Central memory CD8-positive, alpha-beta T cell (primary cell): ENCODE data around the gene LRRC10B.

Source experiments
- ATAC-seq: fragments of 150-1000 bp; cut with Tn5 transposase; replicated peaks from 2 replicates; pipeline ENCODE4 v1.10.0; 2022; ENCODE audit warnings: mild to moderate bottlenecking, moderate FRiP score, moderate number of reproducible peaks; ENCODE audit not compliant: poor library complexity, severe bottlenecking; ENCODE audit errors: extremely low read depth
- DNase-seq, 2 donors: peaks; one replicate each; pipeline ENCODE4 v3.0.0; 2021; ENCODE audit warnings: low spot score in 2 of 2
- H3K27ac Mint-ChIP-seq: one replicate; pipeline ENCODE4 v1.8.0; 2022; ENCODE audit warnings: low read depth, mild to moderate bottlenecking, moderate library complexity, mixed read lengths
- H3K27me3 Mint-ChIP-seq: one replicate; pipeline ENCODE4 v1.8.0; 2022; ENCODE audit warnings: mixed read lengths
- H3K36me3 Mint-ChIP-seq: one replicate; pipeline ENCODE4 v1.8.0; 2022; ENCODE audit warnings: mild to moderate bottlenecking, moderate library complexity, mixed read lengths; ENCODE audit not compliant: insufficient read depth
- H3K4me1 Mint-ChIP-seq: one replicate; pipeline ENCODE4 v1.8.0; 2022; ENCODE audit warnings: mixed read lengths
- H3K4me3 Mint-ChIP-seq: one replicate; pipeline ENCODE4 v1.8.0; 2022; ENCODE audit warnings: mild to moderate bottlenecking, moderate library complexity, mixed read lengths
- H3K9me3 Mint-ChIP-seq: one replicate; pipeline ENCODE4 v1.8.0; 2022; ENCODE audit warnings: mixed read lengths

The LRRC10B gene

DNA sequence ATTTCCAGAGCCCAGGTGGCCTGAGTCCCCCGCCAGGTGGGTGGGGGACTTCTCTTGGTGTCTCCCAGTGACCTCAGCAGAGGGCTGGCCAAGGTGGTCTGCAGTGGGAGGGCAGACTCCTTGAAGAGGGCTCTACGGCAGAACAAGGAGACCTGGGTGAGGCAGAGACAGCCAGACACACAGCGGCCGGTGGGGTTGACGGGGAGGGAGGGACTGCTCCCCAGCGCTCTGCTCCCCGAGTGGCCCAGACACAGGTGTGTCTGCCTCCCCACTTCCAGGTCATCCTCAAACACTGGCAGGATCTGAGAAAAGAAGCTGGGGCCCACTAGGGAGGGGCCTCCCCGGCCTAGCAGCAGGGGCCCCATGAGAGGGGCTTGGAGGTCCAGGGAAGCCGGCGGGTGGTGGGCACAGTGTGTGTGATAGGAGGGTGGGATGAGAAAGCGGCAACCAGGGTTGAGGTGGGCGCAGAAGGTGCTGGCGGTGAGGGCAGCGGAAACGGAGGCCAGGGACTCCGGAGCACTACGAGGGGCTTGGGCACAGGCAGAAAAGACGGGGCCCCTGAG lies 42.2 kb downstream of the LRRC10B start:
- Mint-ChIP-seq H3K27me3 (peaks cover 82% of the 10 kb centered on the region), H3K4me1 (no peaks in the 10 kb centered on the region), H3K4me3 (no peak overlapping the region), H3K36me3 (no peaks in the 10 kb centered on the region), H3K27ac (no peak overlapping the region), H3K9me3 (no peaks in the 10 kb centered on the region)
- ATAC-seq, result no peak
- DNase-seq, result no peak

DNA sequence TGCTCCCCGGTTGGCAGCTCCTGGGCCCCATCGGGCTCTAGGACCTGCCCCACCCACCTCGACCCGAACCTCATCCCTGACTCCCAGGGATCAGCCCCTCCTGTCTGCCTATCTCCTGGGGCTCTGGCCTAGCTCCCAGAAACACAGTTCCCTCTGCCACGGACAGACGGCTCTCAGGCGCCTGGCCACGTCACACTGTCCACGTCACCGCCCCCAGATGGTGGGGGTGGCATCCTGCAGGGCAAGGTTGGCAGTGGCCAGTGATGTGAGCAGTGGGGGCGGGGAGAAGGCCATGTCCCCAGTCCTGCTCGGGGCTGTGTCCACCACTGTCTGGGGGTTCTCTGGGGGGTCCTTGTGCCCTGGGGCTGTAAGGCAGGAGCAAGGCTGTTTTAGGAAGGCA lies 43.1 kb downstream of the LRRC10B start:
- Mint-ChIP-seq H3K27me3 (peaks cover 88% of the 10 kb centered on the region), H3K9me3 (no peaks in the 10 kb centered on the region), H3K4me1 (no peaks in the 10 kb centered on the region), H3K27ac (no peak overlapping the region), H3K36me3 (no peaks in the 10 kb centered on the region), H3K4me3 (no peak overlapping the region)
- no peak for DNase-seq
- no peak for ATAC-seq

DNA sequence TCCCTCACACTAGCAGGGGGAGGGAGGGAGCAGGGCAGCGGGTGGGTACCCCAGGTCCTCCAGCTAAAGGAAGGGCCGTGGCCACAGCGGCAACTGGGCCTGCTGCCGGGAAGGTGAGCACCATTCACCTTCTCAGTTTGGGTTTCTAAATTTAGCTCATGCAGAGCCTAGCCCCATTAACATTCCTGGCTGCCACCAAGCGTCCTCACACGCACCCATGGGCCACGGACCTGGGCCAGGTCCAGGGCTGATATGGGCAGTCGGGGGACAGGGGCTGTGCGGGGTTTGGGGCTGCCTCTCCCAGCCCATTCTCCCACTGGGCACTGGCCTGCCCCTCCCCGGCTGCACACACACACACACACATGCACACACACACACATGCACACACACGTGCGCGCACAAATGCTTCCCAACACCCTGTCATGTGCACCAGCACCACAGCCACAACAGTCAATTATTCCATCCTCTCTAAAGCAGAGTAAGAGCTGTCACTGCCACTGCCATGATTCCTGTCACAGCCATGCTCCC lies 43.6 kb downstream of the LRRC10B start:
- Mint-ChIP-seq H3K36me3 (no peaks in the 10 kb centered on the region), H3K27me3 (peaks cover 93% of the 10 kb centered on the region), H3K27ac (no peak overlapping the region), H3K4me3 (no peak overlapping the region), H3K4me1 (no peaks in the 10 kb centered on the region), H3K9me3 (no peaks in the 10 kb centered on the region)
- no peak for DNase-seq
- ATAC-seq, result no peak

DNA sequence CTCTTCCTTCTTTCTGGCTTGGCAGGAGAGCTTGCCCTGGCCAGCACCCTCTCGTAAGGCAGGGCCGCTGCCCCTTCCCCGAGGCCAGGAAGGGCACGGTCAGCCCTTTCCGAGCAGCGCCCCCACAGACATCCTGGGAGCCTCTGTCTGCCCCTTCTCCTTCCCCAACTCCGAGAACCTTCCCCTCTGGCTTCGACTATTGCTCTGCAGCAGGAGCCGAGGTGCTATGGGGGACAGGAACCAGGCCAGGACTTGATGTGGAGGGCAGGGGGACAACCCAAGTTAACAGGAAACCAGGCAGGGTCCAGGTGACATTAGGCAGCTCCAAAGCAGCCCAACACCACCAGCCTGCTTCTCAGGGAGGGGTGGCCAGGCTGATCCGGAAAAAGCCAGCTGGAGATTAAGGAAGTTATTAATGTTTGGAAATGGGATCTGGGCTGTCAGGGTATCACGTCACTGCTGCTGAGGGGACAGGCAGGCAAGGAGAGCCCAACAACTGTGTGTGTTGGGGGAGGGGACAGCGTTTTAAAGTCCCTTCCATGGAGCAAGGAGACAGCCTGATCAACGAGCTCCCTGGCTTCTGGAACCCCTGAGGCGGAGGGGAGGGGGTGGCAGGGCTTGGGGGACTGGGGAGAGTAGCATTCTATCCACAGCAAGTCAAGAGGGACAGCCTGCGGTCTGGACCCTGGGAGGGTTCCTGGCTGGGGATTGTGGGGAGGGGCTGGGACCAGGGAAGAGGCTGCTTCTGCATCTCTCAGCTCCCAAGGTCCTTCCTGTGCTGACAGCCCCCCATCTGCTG lies 45.0 kb downstream of the LRRC10B start:
- Mint-ChIP-seq H3K4me3 (no peak overlapping the region), H3K27ac (no peak overlapping the region), H3K9me3 (no peaks in the 10 kb centered on the region), H3K27me3 (peaks cover 94% of the 10 kb centered on the region), H3K4me1 (no peaks in the 10 kb centered on the region), H3K36me3 (no peaks in the 10 kb centered on the region)
- no peak for DNase-seq
- no peak for ATAC-seq

DNA sequence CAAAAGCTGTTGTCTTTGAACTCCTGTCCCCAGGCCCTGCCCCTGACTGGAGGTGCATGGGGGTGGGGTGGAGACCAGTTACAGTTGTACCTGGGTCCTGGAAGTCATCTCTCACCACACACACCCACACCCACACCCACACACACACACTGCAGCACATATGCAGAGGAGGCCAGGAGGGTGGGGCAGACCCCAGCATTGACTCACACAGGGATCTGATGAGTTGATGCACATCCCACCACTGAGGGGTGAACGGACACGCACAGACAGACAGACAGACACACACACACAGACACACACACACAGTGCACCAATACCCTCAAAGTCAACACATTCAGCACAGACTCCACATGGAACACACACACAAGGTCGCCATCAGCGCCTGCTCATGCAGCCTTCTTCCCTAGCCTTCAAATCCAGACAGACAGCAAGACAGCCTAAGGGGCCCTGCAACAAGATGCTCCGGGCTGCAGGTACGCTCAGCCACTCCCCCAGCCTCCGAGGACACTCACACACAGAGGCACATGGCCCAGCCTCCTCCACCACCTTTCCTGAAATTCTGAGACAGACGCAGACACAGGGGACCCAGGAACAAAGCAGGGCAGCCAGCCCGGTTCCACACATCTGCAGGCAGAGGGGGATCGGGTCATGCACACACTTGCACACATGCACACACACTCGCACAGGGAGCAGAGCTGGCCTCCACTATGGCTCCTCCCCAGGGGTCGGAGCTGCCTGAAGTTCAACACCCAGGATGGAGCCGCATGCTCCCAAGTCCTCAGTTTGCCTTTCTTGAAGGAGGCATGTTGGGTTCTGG lies 45.8 kb downstream of the LRRC10B start:
- DNase-seq (no peak), ATAC-seq (no peak)
- peaks cover 94% of the 10 kb centered on the region for H3K27me3 Mint-ChIP-seq
- no peaks in the 10 kb centered on the region for H3K9me3 Mint-ChIP-seq
- H3K27ac Mint-ChIP-seq, result no peak overlapping the region
- no peak overlapping the region for H3K4me3 Mint-ChIP-seq
- H3K36me3 Mint-ChIP-seq, result no peaks in the 10 kb centered on the region
- H3K4me1 Mint-ChIP-seq, result no peaks in the 10 kb centered on the region

DNA sequence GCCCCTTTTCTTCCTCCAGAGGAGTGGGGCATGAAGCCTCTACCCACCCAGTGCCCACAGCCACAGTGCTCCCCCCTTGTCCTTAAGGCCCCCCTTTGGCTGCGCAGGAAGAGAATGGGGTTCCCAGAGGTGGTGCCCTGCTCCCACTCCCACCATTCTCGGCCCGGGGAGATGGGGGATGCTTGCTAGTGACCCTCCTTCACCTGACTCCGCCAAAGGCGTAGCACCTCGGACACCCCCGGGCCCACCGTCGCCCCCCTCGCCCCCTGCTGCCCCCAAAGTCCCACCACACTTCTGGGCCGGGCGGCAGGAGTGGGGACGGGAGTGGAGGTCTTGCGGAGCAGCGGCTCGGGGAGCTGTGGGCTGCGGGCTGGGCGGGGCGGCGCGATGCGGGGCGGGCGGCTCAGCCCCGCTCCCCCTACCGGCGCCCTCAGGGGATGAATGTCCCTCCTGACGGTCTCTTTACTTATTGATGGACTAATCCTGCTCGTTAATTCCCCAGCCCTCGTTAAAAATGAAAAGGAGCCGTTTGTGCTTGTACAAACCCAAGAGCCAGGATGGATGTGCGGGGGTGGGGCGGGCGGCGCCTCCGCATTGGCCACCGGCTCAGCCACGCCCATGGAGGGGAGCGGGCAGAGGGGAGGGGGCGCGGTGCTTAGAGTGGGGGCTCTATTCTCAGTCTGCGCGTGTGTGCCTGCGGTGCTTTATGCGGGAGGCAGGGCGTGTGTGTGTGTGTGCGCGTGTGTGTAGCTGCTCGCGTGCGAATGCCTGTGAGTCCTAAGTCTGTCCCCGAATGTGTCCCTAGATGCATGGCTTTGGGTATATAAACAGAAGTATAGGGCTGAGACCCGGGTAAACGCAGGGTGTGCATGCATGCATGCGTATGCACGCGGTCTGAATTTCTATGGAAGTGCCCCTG lies 46.8 kb downstream of the LRRC10B start:
- H3K9me3 Mint-ChIP-seq, result no peaks in the 10 kb centered on the region
- DNase-seq (no peak), ATAC-seq (no peak)
- no peaks in the 10 kb centered on the region for H3K4me1 Mint-ChIP-seq
- no peak overlapping the region for H3K27ac Mint-ChIP-seq
- H3K4me3 Mint-ChIP-seq, result no peak overlapping the region
- H3K36me3 Mint-ChIP-seq, result no peaks in the 10 kb centered on the region
- H3K27me3 Mint-ChIP-seq, result peaks cover 96% of the 10 kb centered on the region

DNA sequence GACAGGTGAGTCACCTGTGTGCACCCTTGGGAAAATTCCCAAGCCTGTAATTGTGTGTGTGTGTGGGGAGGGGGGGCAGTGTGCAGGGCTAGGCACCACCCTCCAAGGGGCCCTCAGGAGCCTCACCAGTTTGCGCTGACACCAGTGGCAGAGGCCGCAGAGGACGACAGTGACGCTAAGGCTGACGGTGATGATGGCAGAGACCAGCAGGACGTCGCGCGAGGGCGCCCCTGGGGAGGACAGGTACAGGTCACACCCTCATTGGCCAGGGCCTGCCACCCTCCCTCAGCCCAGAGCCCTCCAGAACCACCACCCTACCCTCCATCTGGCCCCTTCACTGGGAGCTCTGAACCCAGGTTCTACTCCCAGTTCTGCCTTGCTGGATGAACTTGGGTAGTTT lies 47.4 kb downstream of the LRRC10B start:
- ATAC-seq (no peak), DNase-seq (no peak)
- Mint-ChIP-seq H3K36me3 (no peaks in the 10 kb centered on the region), H3K9me3 (no peaks in the 10 kb centered on the region), H3K4me3 (no peak overlapping the region), H3K4me1 (no peaks in the 10 kb centered on the region), H3K27me3 (peaks cover 98% of the 10 kb centered on the region), H3K27ac (no peak overlapping the region)

DNA sequence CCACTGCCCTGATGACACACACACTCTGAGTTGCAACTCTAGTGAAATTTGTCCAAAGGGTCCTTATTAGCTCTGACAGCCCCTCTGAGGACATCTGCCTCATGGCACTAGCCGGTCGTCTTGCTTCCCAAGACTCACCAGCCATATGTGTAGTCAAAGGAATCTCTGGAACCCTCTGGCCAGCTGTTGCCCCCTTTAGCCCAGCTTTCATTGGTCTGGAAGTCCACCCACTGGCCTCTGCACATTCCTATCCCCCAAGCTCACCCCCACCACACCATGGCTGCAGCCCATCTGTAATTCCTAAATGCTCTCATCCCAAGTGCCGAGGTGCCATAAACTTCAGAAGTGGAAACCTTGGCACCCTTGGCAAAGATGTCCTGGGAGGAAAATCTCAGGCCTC lies 48.1 kb downstream of the LRRC10B start:
- H3K9me3 Mint-ChIP-seq, result no peaks in the 10 kb centered on the region
- no peak overlapping the region for H3K4me3 Mint-ChIP-seq
- ATAC-seq (no peak), DNase-seq (no peak)
- H3K4me1 Mint-ChIP-seq, result no peaks in the 10 kb centered on the region
- no peak overlapping the region for H3K27ac Mint-ChIP-seq
- H3K36me3 Mint-ChIP-seq, result no peaks in the 10 kb centered on the region
- H3K27me3 Mint-ChIP-seq, result peaks cover 98% of the 10 kb centered on the region
